Calu3 (cell line): Measurements from ENCODE around the gene ZNF622. TPM values are rescaled to one million over a fixed set of nuclear protein-coding genes. Genes with fewer than 3 reads are reported as not detected.

Experiments used
- BruUV-seq: library from RNA; stranded (reverse); fragments of 400-500 nt; replicated peaks from 2 replicates; lab custom pipeline; 2021; lab: Mats Ljungman, UMichigan
- CTCF ChIA-PET: fragments of 300-600 bp; sonication (Branson Sonifier 250); formaldehyde crosslinking; loops from one replicate; lab custom pipeline; 2022; ENCODE audit warnings: antibody characterized with exemption; lab: Charles Lee
- DNase-seq: peaks from one replicate; pipeline ENCODE4 v3.0.0; 2022
- H3K27ac Mint-ChIP-seq: one replicate; pipeline ENCODE4 v1.8.0; 2022; ENCODE audit warnings: mixed read lengths; ENCODE audit not compliant: unreplicated experiment
- H3K27me3 Mint-ChIP-seq: one replicate; pipeline ENCODE4 v1.8.0; 2022; ENCODE audit warnings: mixed read lengths; ENCODE audit not compliant: unreplicated experiment
- H3K36me3 Mint-ChIP-seq: one replicate; pipeline ENCODE4 v1.8.0; 2022; ENCODE audit warnings: mild to moderate bottlenecking, moderate library complexity, mixed read lengths; ENCODE audit not compliant: insufficient read depth, unreplicated experiment
- H3K4me1 Mint-ChIP-seq: one replicate; pipeline ENCODE4 v1.8.0; 2022; ENCODE audit warnings: mild to moderate bottlenecking, low read depth, mixed read lengths; ENCODE audit not compliant: unreplicated experiment
- H3K4me3 Mint-ChIP-seq: one replicate; pipeline ENCODE4 v1.8.0; 2022; ENCODE audit warnings: mild to moderate bottlenecking, low read depth, moderate library complexity, mixed read lengths; ENCODE audit not compliant: unreplicated experiment
- H3K9me3 Mint-ChIP-seq: one replicate; pipeline ENCODE4 v1.8.0; 2022; ENCODE audit warnings: low read depth, mixed read lengths; ENCODE audit not compliant: unreplicated experiment
- intact Hi-C: fragments of 100-400 bp; cut with micrococcal nuclease; formaldehyde crosslinking; loops from one replicate; pipeline ENCODE4 v1.10.0; 2022; ENCODE audit not compliant: unreplicated experiment
- total RNA-seq: library from RNA; stranded (reverse); gene quantifications from 2 replicates; pipeline ENCODE4 v1.2.3, GENCODE V29; 2022
- TF ChIP-seq, protein P1 (sequence below): fragments of 200-600 bp; IDR thresholded peaks from one replicate; pipeline ENCODE4 v1.8.0; 2022; ENCODE audit warnings: antibody characterized with exemption; ENCODE audit not compliant: unreplicated experiment

Gene ZNF622
- total RNA-seq, 1 experiment from 2014 or later = 28.6 TPM

DNA sequence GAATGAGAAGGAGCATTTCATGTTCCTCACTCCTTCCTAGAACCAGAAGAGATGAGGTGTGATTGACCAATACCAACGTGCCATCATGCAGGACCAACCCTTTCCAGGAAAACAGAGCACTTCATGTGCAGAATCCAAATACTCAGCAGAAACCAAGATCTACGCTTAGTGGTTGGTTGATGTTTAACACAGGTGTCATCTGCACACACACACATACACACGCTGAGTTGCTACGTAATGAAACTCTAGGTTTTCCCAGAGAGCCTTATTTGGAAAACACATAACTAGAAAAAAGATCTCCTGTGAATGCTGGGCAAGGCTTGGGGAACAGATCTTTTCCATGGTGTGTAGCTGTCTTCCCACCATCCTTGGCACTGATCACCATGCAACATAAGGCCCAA is 21.1 kb upstream of the ZNF622 start:
- CTCF ChIA-PET = no interaction called here

DNA sequence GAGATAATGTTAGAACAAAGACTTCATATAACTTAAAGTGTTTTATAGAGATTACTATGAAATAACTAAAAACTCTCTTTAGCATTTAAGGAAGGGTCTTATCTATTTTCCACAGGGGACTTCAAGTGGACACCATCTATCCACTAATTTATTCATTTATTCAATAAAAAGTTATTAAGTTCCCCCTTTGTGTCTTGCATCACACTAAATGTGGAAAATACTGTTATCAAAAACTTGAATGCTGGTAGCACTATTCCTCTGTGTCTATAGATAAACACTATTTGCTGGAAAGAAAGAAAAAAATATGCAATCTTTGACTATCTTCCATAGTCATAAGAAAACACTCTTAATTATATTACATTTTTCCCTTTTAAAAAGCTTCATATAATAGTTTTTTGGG is 20.1 kb upstream of the ZNF622 start:
- Mint-ChIP-seq H3K4me1 (peaks cover 32% of the 10 kb centered on the region), H3K36me3 (no peaks in the 10 kb centered on the region), H3K4me3 (no peak overlapping the region), H3K27ac (no peak overlapping the region), H3K9me3 (no peaks in the 10 kb centered on the region), H3K27me3 (no peaks in the 10 kb centered on the region)
- intact Hi-C loops = no loop called here
- CTCF ChIA-PET = no interaction called here
- TF ChIP-seq, protein P1, sequence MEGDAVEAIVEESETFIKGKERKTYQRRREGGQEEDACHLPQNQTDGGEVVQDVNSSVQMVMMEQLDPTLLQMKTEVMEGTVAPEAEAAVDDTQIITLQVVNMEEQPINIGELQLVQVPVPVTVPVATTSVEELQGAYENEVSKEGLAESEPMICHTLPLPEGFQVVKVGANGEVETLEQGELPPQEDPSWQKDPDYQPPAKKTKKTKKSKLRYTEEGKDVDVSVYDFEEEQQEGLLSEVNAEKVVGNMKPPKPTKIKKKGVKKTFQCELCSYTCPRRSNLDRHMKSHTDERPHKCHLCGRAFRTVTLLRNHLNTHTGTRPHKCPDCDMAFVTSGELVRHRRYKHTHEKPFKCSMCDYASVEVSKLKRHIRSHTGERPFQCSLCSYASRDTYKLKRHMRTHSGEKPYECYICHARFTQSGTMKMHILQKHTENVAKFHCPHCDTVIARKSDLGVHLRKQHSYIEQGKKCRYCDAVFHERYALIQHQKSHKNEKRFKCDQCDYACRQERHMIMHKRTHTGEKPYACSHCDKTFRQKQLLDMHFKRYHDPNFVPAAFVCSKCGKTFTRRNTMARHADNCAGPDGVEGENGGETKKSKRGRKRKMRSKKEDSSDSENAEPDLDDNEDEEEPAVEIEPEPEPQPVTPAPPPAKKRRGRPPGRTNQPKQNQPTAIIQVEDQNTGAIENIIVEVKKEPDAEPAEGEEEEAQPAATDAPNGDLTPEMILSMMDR = no peak
- DNase-seq = no peak
- BruUV-seq = no TSS peak

More for the DNA sequence above, 21.1 kb upstream of the ZNF622 start:
- H3K4me1 Mint-ChIP-seq = peaks cover 33% of the 10 kb centered on the region
- H3K27me3 Mint-ChIP-seq = no peaks in the 10 kb centered on the region
- H3K4me3 Mint-ChIP-seq = no peak overlapping the region
- H3K36me3 Mint-ChIP-seq = no peaks in the 10 kb centered on the region
- no TSS peak for BruUV-seq
- TF ChIP-seq, protein P1 = no peak
- intact Hi-C loops = no loop called here
- H3K9me3 Mint-ChIP-seq = no peaks in the 10 kb centered on the region
- no peak overlapping the region for H3K27ac Mint-ChIP-seq
- no peak for DNase-seq

DNA sequence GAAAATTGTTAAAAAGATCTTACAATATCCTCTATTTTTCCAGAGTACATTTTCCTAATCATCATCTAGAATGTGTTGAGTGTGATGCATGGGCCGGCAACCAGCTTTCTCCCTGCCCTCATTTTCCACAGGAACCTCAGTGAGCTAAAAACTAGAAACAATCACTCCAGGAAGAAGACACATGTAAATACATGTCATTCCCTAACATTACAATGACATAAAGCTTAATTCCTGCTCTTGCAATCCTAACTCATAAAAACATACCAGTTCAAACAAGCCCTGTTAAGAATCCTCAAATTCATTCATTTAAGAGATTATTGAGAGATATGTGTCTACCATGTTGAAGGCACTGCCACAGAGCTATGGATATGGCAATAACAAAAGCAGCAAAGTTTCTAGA is 18.5 kb upstream of the ZNF622 start:
- no TSS peak for BruUV-seq
- intact Hi-C loops = no loop called here
- no peak for DNase-seq
- H3K27me3 Mint-ChIP-seq = no peaks in the 10 kb centered on the region
- no peak overlapping the region for H3K4me3 Mint-ChIP-seq
- TF ChIP-seq, protein P1 = no peak
- no peaks in the 10 kb centered on the region for H3K9me3 Mint-ChIP-seq
- H3K27ac Mint-ChIP-seq = no peak overlapping the region
- no peaks in the 10 kb centered on the region for H3K36me3 Mint-ChIP-seq
- H3K4me1 Mint-ChIP-seq = peaks cover 25% of the 10 kb centered on the region
- CTCF ChIA-PET = interaction anchor here (0.6 to 1.0 kb wide), 2 partner anchors 68 to 179 kb away, joined by 4 to 11 read pairs; no protein-coding TSS in a partner anchor

DNA sequence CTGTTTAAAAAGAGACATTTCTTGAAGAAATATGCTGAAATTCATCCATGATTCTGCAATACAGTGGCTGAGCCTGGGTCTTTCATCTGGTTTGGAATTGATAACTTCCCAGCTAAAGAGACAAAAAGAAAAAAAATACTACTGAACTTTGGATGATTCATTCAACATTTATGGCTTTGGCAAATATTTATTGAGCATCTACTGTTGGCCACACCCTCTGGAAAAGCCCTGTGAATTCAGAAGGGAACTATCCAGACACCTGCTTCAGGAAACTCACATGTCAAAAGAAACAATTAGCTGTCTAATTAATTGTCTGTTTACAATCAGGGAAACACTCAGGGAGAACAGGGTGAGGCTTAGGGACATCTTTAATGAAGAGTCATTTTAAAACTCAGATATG is 17.8 kb upstream of the ZNF622 start:
- intact Hi-C loops = no loop called here
- H3K27me3 Mint-ChIP-seq = no peaks in the 10 kb centered on the region
- no TSS peak for BruUV-seq
- no peak for DNase-seq
- H3K4me1 Mint-ChIP-seq = peaks cover 24% of the 10 kb centered on the region
- no peak overlapping the region for H3K27ac Mint-ChIP-seq
- CTCF ChIA-PET = interaction anchor here (0.6 to 1.0 kb wide), 2 partner anchors 69 to 180 kb away, joined by 4 to 11 read pairs; no protein-coding TSS in a partner anchor
- H3K4me3 Mint-ChIP-seq = no peak overlapping the region
- no peaks in the 10 kb centered on the region for H3K36me3 Mint-ChIP-seq
- no peaks in the 10 kb centered on the region for H3K9me3 Mint-ChIP-seq
- TF ChIP-seq, protein P1 = no peak
